Measurements from ENCODE around the gene EPB41L5.
A peak's percentile ranks its signal among the peaks of the same experiment; 100 is the strongest.
"Not testable (repeated sequence)": the region's sequence is repeated elsewhere in the genome, so short reads cannot be mapped to it uniquely, and the experiment has no call there.

EPB41L5 gene

GRCh38 chr2:120012771-120013596 is at the start of gene EPB41L5:
Gene EPB41L5, plus strand, starts transcription at chr2:120013077. Its CDS starts 6,008 bp downstream, at chr2:120019085.
- DNase-seq (ENCODE audit: low read depth in 2 of 2) = peak; percentile 61 to 71

GRCh38 chr2:119981896-119982295 is 31.0 kb upstream of the EPB41L5 start:
- no peak for DNase-seq (ENCODE audit: low read depth in 2 of 2)

GRCh38 chr2:119982506-119982905 is 30.4 kb upstream of the EPB41L5 start:
- DNase-seq (ENCODE audit: low read depth in 2 of 2) = no peak

GRCh38 chr2:119983108-119983507 is 29.8 kb upstream of the EPB41L5 start:
- no peak for DNase-seq (ENCODE audit: low read depth in 2 of 2)

GRCh38 chr2:119996148-119996547 is 16.7 kb upstream of the EPB41L5 start:
- DNase-seq (ENCODE audit: low read depth in 2 of 2) = no peak

- not testable (repeated sequence) for DNase-seq (ENCODE audit: low read depth in 2 of 2)
Measured at GRCh38 chr2:119996896-119997891, 15.7 kb upstream of the EPB41L5 start.

GRCh38 chr2:120001471-120001870 is 11.4 kb upstream of the EPB41L5 start:
- no peak for DNase-seq (ENCODE audit: low read depth in 2 of 2)

GRCh38 chr2:120004254-120004653 is 8.6 kb upstream of the EPB41L5 start:
- no peak for DNase-seq (ENCODE audit: low read depth in 2 of 2)

GRCh38 chr2:120005834-120006521 is 6.9 kb upstream of the EPB41L5 start:
- DNase-seq (ENCODE audit: low read depth in 2 of 2) = no peak

- DNase-seq (ENCODE audit: low read depth in 2 of 2) = no peak
Measured at GRCh38 chr2:120007851-120008250, 5.0 kb upstream of the EPB41L5 start.

- no peak for DNase-seq (ENCODE audit: low read depth in 2 of 2)
Measured at GRCh38 chr2:120012363-120012762, 514 bp upstream of the EPB41L5 start.

- peak in 1 of 2 donors; percentile 6 for DNase-seq (ENCODE audit: low read depth in 2 of 2)
Measured at GRCh38 chr2:120013597-120014223, 833 bp downstream of the EPB41L5 start.

- no peak for DNase-seq (ENCODE audit: low read depth in 2 of 2)
Measured at GRCh38 chr2:120014226-120014980, 1.5 kb downstream of the EPB41L5 start.

- no peak for DNase-seq (ENCODE audit: low read depth in 2 of 2)
Measured at GRCh38 chr2:120016800-120017199, 3.9 kb downstream of the EPB41L5 start.

- no peak for DNase-seq (ENCODE audit: low read depth in 2 of 2)
Measured at GRCh38 chr2:120017201-120017600, 4.3 kb downstream of the EPB41L5 start.

GRCh38 chr2:120018549-120018948 is 5.7 kb downstream of the EPB41L5 start:
- DNase-seq (ENCODE audit: low read depth in 2 of 2) = no peak

- DNase-seq (ENCODE audit: low read depth in 2 of 2) = no peak
Measured at GRCh38 chr2:120020554-120020953, 7.7 kb downstream of the EPB41L5 start.

- DNase-seq (ENCODE audit: low read depth in 2 of 2) = not testable (repeated sequence)
Measured at GRCh38 chr2:120022505-120022904, 9.6 kb downstream of the EPB41L5 start.

- no peak for DNase-seq (ENCODE audit: low read depth in 2 of 2)
Measured at GRCh38 chr2:120026890-120027289, 14.0 kb downstream of the EPB41L5 start.

- DNase-seq (ENCODE audit: low read depth in 2 of 2) = no peak
Measured at GRCh38 chr2:120028795-120029194, 15.9 kb downstream of the EPB41L5 start.
